K562 (cell line): ENCODE measurements around the gene UBAC2. TPM values are rescaled to one million over a fixed set of nuclear protein-coding genes. Genes with fewer than 3 reads are reported as not detected.

ENCODE experiments used
- ATAC-seq: fragments of 200-7000 bp; cut with Tn5 transposase; 3 replicates; pipeline ENCODE4 v1.9.1; 2020; ENCODE audit warnings: moderate library complexity
- BruUV-seq: library from RNA; stranded (reverse); fragments of 400-500 nt; replicated peaks from 2 replicates; lab custom pipeline; 2021; lab: Mats Ljungman, UMichigan
- CTCF ChIA-PET: fragments of 300-600 bp; formaldehyde crosslinking; extraction: SDS; loops from one replicate; lab custom pipeline; 2021; ENCODE audit warnings: low intra/inter-chr PET ratio; lab: Yijun Ruan, JAX
- POLR2A ChIA-PET: fragments of 300-600, 350-650 bp; sonication (Branson Sonifier 250); formaldehyde crosslinking; extraction: SDS; loops from one replicate; lab custom pipeline; 2021; ENCODE audit warnings: antibody characterized with exemption, inconsistent platforms; lab: Yijun Ruan, JAX
- DNase-seq, 4 experiments: peaks; one replicate each; pipeline versions ENCODE4 v3.0.0 to v3.0.0-alpha.2; 2011 to 2018; ENCODE audit warnings: low spot score in 3 of 4, mixed read lengths in 3 of 4; ENCODE audit errors: extremely low read depth in 1 of 4
- FAIRE-seq: peaks from 2 replicates; lab custom pipeline; 2011; peaks lifted over from hg19 to GRCh38; lab: Jason Lieb, UNC
- H2AFZ ChIP-seq: 2 replicates; pipeline ENCODE4 v1.6.0; 2011; ENCODE audit warnings: low read depth, low read length, control low read depth, inconsistent platforms
- H3K27ac ChIP-seq: fragments of 200-600 bp; 3 replicates; pipeline ENCODE4 v1.8.0; 2011; ENCODE audit warnings: low read depth, mild to moderate bottlenecking, control low read depth, inconsistent platforms, low read length, moderate library complexity, mixed read lengths; ENCODE audit errors: extremely low read depth
- H3K27me3 ChIP-seq, 2 experiments: fragments of 300-600 bp in 1 of 2; 2 replicates in 1 of 2; 3 replicates in 1 of 2; pipeline versions ENCODE4 v1.6.0 to v1.8.0; 2011; ENCODE audit warnings: inconsistent platforms in 2 of 2, low read length in 2 of 2, mild to moderate bottlenecking in 1 of 2, mixed read lengths in 1 of 2, moderate library complexity in 1 of 2; ENCODE audit not compliant: control insufficient read depth in 2 of 2, insufficient read depth in 2 of 2
- H3K36me3 ChIP-seq: fragments of 300-600 bp; 3 replicates; pipeline ENCODE4 v1.8.0; 2011; ENCODE audit warnings: mild to moderate bottlenecking, low read length, inconsistent platforms; ENCODE audit not compliant: control insufficient read depth, insufficient read depth
- H3K4me1 ChIP-seq, 2 experiments: fragments of 200-600 bp in 1 of 2; replicated peaks in 1 of 2; 2 replicates in 1 of 2; 3 replicates in 1 of 2; pipeline versions ENCODE4 v1.5.1 to v1.8.0; 2011; ENCODE audit warnings: inconsistent platforms in 2 of 2, low read length in 2 of 2, mild to moderate bottlenecking in 1 of 2, mixed read lengths in 1 of 2, moderate library complexity in 1 of 2; ENCODE audit not compliant: control insufficient read depth in 2 of 2, insufficient read depth in 2 of 2
- H3K4me2 ChIP-seq: 2 replicates; pipeline ENCODE4 v1.6.1; 2011; ENCODE audit warnings: low read length, control low read depth, inconsistent platforms, mixed read lengths; ENCODE audit not compliant: insufficient read depth
- H3K4me3 ChIP-seq: fragments of 200-600 bp; sonication (generic), shearing (Covaris generic); 2 replicates; pipeline ENCODE4 v1.5.1; 2016; ENCODE audit warnings: control low read depth, inconsistent platforms
- H3K79me2 ChIP-seq: fragments of 200-600 bp; 3 replicates; pipeline ENCODE4 v1.8.0; 2011; ENCODE audit warnings: low read length, inconsistent platforms; ENCODE audit not compliant: control insufficient read depth, insufficient read depth
- H3K9ac ChIP-seq, 2 experiments: 2 replicates each; pipeline versions ENCODE4 v1.6.0 to v1.6.1; 2011; ENCODE audit warnings: low read depth in 2 of 2, low read length in 2 of 2, control low read depth in 1 of 2, inconsistent platforms in 1 of 2, mild to moderate bottlenecking in 1 of 2, mixed read lengths in 1 of 2; ENCODE audit not compliant: insufficient read depth in 1 of 2
- H3K9me1 ChIP-seq: one replicate; pipeline ENCODE4 v1.6.0; 2011; ENCODE audit warnings: inconsistent platforms, mild to moderate bottlenecking, low read length, moderate library complexity; ENCODE audit not compliant: control insufficient read depth, insufficient read depth
- H3K9me3 ChIP-seq: replicated peaks from 2 replicates; pipeline ENCODE4 v1.5.1; 2011; ENCODE audit warnings: low read depth, low read length, inconsistent platforms; ENCODE audit not compliant: control insufficient read depth, insufficient read depth
- H4K20me1 ChIP-seq: replicated peaks from 2 replicates; pipeline ENCODE4 v1.6.1; 2011; ENCODE audit warnings: low read length, inconsistent platforms, mixed read lengths; ENCODE audit not compliant: control insufficient read depth, insufficient read depth
- DDX20 ChIP-seq: fragments of 450-650 bp; IDR thresholded peaks from 2 replicates; pipeline ENCODE4 v1.6.1; 2016; ENCODE audit warnings: missing genetic modification characterization, low read depth, mild to moderate bottlenecking, missing compliant biosample characterization, moderate library complexity
- E2F3 ChIP-seq: fragments of 250-450 bp; sonication (Bioruptor Pico); IDR thresholded peaks from 2 replicates; pipeline ENCODE4 v1.4.0; 2020; ENCODE audit warnings: mild to moderate bottlenecking
- FIP1L1 ChIP-seq: fragments of 200-400 bp; formaldehyde crosslinking; IDR thresholded peaks from 2 replicates; pipeline ENCODE4 v1.6.1; 2018; ENCODE audit warnings: mild to moderate bottlenecking, low read depth, low read length; ENCODE audit not compliant: poor library complexity, severe bottlenecking
- FOXM1 ChIP-seq, 2 experiments: fragments of 450-650 bp in 1 of 2; sonication (generic) in 1 of 2; formaldehyde crosslinking in 1 of 2; IDR thresholded peaks; 2 replicates each; pipeline versions ENCODE4 v1.6.1 to v1.9.0; 2017 to 2022; ENCODE audit warnings: low read depth in 2 of 2, mild to moderate bottlenecking in 2 of 2, missing genetic modification reagents in 1 of 2, moderate library complexity in 1 of 2
- HDAC1 ChIP-seq, 2 experiments: fragments of 450-650 bp; IDR thresholded peaks; 2 replicates each; pipeline ENCODE4 v1.6.1; 2016 to 2017; ENCODE audit warnings: inconsistent platforms in 1 of 2, mild to moderate bottlenecking in 1 of 2, moderate library complexity in 1 of 2
- ZBTB43 ChIP-seq: sonication (generic); formaldehyde crosslinking; IDR thresholded peaks from 2 replicates; pipeline ENCODE4 v1.8.0; 2023; ENCODE audit warnings: mild to moderate bottlenecking, missing genetic modification reagents
- ZFP91 ChIP-seq: sonication (generic); formaldehyde crosslinking; IDR thresholded peaks from 2 replicates; pipeline ENCODE4 v1.8.0; 2022; ENCODE audit warnings: mild to moderate bottlenecking, missing genetic modification reagents
- ZNF584 ChIP-seq: fragments of 200-800 bp; sonication (Bioruptor generic); IDR thresholded peaks from 2 replicates; pipeline ENCODE4 v1.6.1; 2016; ENCODE audit warnings: low read depth, mild to moderate bottlenecking, missing genetic modification characterization, missing compliant biosample characterization
- WGBS: fragments of 100-300 bp; shearing (Covaris generic); methylation state at CpG from one replicate; pipeline ENCODE4 v1.1.6; 2016; ENCODE audit warnings: low coverage, mixed read lengths; ENCODE audit not compliant: insufficient coverage; ENCODE audit errors: missing lambda C conversion rate; 5-methylcytosine and 5-hydroxymethylcytosine counted together
- in situ Hi-C: fragments of 300-500 bp; cut with MboI; formaldehyde crosslinking; loops from 4 replicates; pipeline ENCODE4 v1.15.0; 2018; ENCODE audit warnings: inconsistent platforms, mixed read lengths
- intact Hi-C: fragments of 100-400 bp; cut with micrococcal nuclease; formaldehyde crosslinking; loops from 2 replicates; pipeline ENCODE4 v1.14.2; 2022
- polyA plus RNA-seq, 8 experiments: library from polyadenylated mRNA; depleted of rRNA in 4 of 8; stranded (reverse) in 5 of 8; unstranded in 3 of 8; fragments of >200 nt; fragmentation: Nextera tagmentation in 2 of 8; fragmentation: Illumina TruSeq in 1 of 8; extraction: Ambion mirVana in 2 of 8; extraction: Trizol in 1 of 8; gene quantifications; 2 replicates each; pipeline versions ENCODE4 v1.2.1 to v1.2.3, GENCODE V29; 2011 to 2014; ENCODE audit warnings: inconsistent platforms in 1 of 8, missing spikeins in 1 of 8
- total RNA-seq, 7 experiments: library from RNA; depleted of rRNA in 6 of 7; stranded (reverse); fragments of >200 nt in 6 of 7; fragmentation: Illumina TruSeq in 2 of 7; extraction: Trizol in 2 of 7; gene quantifications; 2 replicates each; pipeline versions ENCODE4 v1.2.1 to v1.2.3, GENCODE V29; 2011 to 2021; ENCODE audit warnings: low replicate concordance in 1 of 7

The UBAC2 gene
- total and polyA plus RNA-seq, 9 of the 15 experiments (the other 6 are each of a cell fraction or from before 2014, with no cell fraction given) = 6.0 to 84.1 (median 32.3) TPM

GRCh38 chr13:99277629-99278028 lies 77.0 kb downstream of the UBAC2 start (continued):
- TF ChIP-seq ZFP91 (CRISPR knock-in tag) = no peak

DNA sequence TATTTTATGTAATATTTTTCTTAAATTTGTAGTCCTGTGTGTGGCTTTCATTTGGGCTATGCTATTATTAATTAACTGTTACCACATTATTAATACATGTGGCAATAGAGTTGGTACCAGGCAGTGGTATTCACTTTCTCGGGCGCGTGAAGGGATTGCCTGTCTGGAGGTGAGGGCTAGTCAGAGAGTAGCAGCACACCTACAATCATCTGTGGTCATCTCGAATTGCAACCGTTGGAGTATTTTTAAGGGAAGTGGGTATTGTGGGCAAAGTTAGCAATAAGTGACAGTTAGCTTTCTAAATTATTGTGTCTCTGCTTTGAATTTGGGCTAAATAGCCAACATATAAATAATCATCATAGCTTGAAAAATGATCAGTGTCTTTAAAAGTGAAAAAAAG lies 77.5 kb downstream of the UBAC2 start:
- H2AFZ ChIP-seq = no peak overlapping the region
- intact Hi-C loops (no loop called here), in situ Hi-C loops (no loop called here)
- H3K4me1 ChIP-seq = no peaks in the 10 kb centered on the region; a peak in 1 of 5 replicates
- H3K36me3 ChIP-seq = peaks cover 26% of the 10 kb centered on the region; the same call in 2 of the 3 replicates
- no peaks in the 10 kb centered on the region for H3K27me3 ChIP-seq
- DNase-seq (no peak), ATAC-seq (no peak), FAIRE-seq (no peak)
- POLR2A ChIA-PET = no interaction called here
- CTCF ChIA-PET = no interaction called here
- TF ChIP-seq E2F3 (CRISPR knock-in tag) (no peak), FIP1L1 (no peak), DDX20 (tag) (no peak), FOXM1 (IDR thresholded peaks at IDR 0.05; ENCODE audit: low read depth) (no peak), FOXM1 (CRISPR knock-in tag; IDR thresholded peaks at IDR 0.05; ENCODE audit: low read depth) (no peak), HDAC1 (IDR thresholded peaks at IDR 0.05) (no peak), ZNF584 (CRISPR knock-in tag) (no peak), ZBTB43 (CRISPR knock-in tag) (no peak)
- no peak overlapping the region for H3K4me3 ChIP-seq
- WGBS = 94% methylated on average over 5 of the region's 5 CpGs
- no peaks in the 10 kb centered on the region for H3K9me3 ChIP-seq
- H4K20me1 ChIP-seq = no peaks in the 10 kb centered on the region
- no peak overlapping the region for H3K27ac ChIP-seq
- peaks cover 3% of the 10 kb centered on the region for H3K79me2 ChIP-seq
- H3K4me2 ChIP-seq = no peak overlapping the region
- BruUV-seq = no TSS peak
- H3K9ac ChIP-seq = no peak overlapping the region
- H3K9me1 ChIP-seq = no peaks in the 10 kb centered on the region
